Measurements from ENCODE around the gene C1orf56. TPM values are rescaled to one million over a fixed set of nuclear protein-coding genes. Genes with fewer than 3 reads are reported as not detected.
A peak's percentile ranks its signal among the peaks of the same experiment; 100 is the strongest.
"Not testable (repeated sequence)": the region's sequence is repeated elsewhere in the genome, so short reads cannot be mapped to it uniquely, and the experiment has no call there.

The C1orf56 gene
- polyA plus RNA-seq, 4 donors, result 11.9 to 13.7 (median 13.2) TPM

GRCh38 chr1:151060007-151060656 is 12.6 kb downstream of the C1orf56 start, which contains the start of gene MLLT11:
MLLT11 (plus strand) TSS chr1:151060397; CDS start chr1:151067225, 6,828 bp downstream.
- DNase-seq (ENCODE audit: low read depth in 4 of 4, low spot score in 3 of 4), result peak in 2 of 4 donors; percentile 74 to 82

- no peak for DNase-seq (ENCODE audit: low read depth in 4 of 4, low spot score in 3 of 4)
Measured at GRCh38 chr1:151060657-151061421, 13.3 kb downstream of the C1orf56 start.

GRCh38 chr1:151061704-151062103 is 14.2 kb downstream of the C1orf56 start:
- DNase-seq (ENCODE audit: low read depth in 4 of 4, low spot score in 3 of 4), result no peak

GRCh38 chr1:151062741-151063371 is 15.3 kb downstream of the C1orf56 start:
- DNase-seq (ENCODE audit: low read depth in 4 of 4, low spot score in 3 of 4), result no peak

GRCh38 chr1:151065089-151065645 is 17.6 kb downstream of the C1orf56 start:
- DNase-seq (ENCODE audit: low read depth in 4 of 4, low spot score in 3 of 4), result no peak

GRCh38 chr1:151067185-151067584 is 19.6 kb downstream of the C1orf56 start:
- no peak for DNase-seq (ENCODE audit: low read depth in 4 of 4, low spot score in 3 of 4)

DNA sequence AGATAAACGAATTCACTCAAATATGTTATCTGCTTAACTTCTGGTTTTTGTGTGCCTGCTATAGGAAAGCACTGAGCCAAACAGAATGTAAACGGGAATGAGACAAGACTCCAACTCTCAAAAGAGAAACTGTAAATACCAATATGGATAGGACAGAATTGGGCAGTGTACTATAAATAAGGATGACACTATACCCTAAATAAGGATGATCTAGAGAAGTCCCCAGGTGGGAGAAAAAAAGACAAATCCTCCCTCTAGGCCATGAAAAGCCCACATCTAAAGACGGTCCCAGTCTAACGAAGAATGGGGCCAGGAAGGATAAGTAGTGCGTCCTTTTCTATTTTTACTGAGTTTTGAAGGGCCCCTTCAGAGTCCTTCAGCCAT is 21.5 kb downstream of the C1orf56 start:
- DNase-seq (ENCODE audit: low read depth in 4 of 4, low spot score in 3 of 4), result no peak

- DNase-seq (ENCODE audit: low read depth in 4 of 4, low spot score in 3 of 4), result peak in 3 of 4 donors; percentile 88 to 91 (median 90)
Measured at GRCh38 chr1:151070474-151071276, 23.1 kb downstream of the C1orf56 start, which contains the start of gene GABPB2. GABPB2 (plus strand) TSS chr1:151070761; CDS start chr1:151088190, 17,429 bp downstream.

- DNase-seq (ENCODE audit: low read depth in 4 of 4, low spot score in 3 of 4), result no peak
Measured at GRCh38 chr1:151072224-151072623, 24.7 kb downstream of the C1orf56 start.

- DNase-seq (ENCODE audit: low read depth in 4 of 4, low spot score in 3 of 4), result no peak
Measured at GRCh38 chr1:151085953-151086559, 38.5 kb downstream of the C1orf56 start.

GRCh38 chr1:151097426-151097825 is 49.9 kb downstream of the C1orf56 start:
- DNase-seq (ENCODE audit: low read depth in 4 of 4, low spot score in 3 of 4), result not testable (repeated sequence)

- DNase-seq (ENCODE audit: low read depth in 4 of 4, low spot score in 3 of 4), result no peak
Measured at GRCh38 chr1:151098126-151098525, 50.6 kb downstream of the C1orf56 start.

Other genes starting within 250 kb of the C1orf56 start
- gene CTSK, start 239.5 kb upstream of the C1orf56 start, polyA plus RNA-seq (ENCODE audit: insufficient read length in 4 of 4), result 10 to 100 TPM; 19.0 to 30.6 (median 25.3) TPM
- 10 to 100 TPM; 46.9 to 58.6 (median 56.8) TPM for gene ARNT, start 171.2 kb upstream of the C1orf56 start, polyA plus RNA-seq (ENCODE audit: insufficient read length in 4 of 4)
- gene CTXND2, start 160.6 kb upstream of the C1orf56 start, polyA plus RNA-seq (ENCODE audit: insufficient read length in 4 of 4), result under 1 TPM in 2 of 4 donors, not detected in 2; 0.06 to 0.25 TPM
- gene SETDB1, start 121.4 kb upstream of the C1orf56 start, polyA plus RNA-seq (ENCODE audit: insufficient read length in 4 of 4), result 10 to 100 TPM; 68.1 to 77.5 (median 70.1) TPM
- 100 to 1,000 TPM; 293 to 325 (median 308) TPM for gene CERS2, start 72.9 kb upstream of the C1orf56 start, polyA plus RNA-seq (ENCODE audit: insufficient read length in 4 of 4)
- gene ANXA9, start 65.5 kb upstream of the C1orf56 start, polyA plus RNA-seq (ENCODE audit: insufficient read length in 4 of 4), result 10 to 100 TPM; 12.6 to 20.2 (median 14.8) TPM
- gene MINDY1, start 40.8 kb upstream of the C1orf56 start, polyA plus RNA-seq (ENCODE audit: insufficient read length in 4 of 4), result 10 to 100 TPM; 38.7 to 47.0 (median 39.3) TPM
- gene PRUNE1, start 39.3 kb upstream of the C1orf56 start, polyA plus RNA-seq (ENCODE audit: insufficient read length in 4 of 4), result 10 to 100 TPM; 43.6 to 50.4 (median 48.6) TPM
- gene BNIPL, start 11.2 kb upstream of the C1orf56 start, polyA plus RNA-seq (ENCODE audit: insufficient read length in 4 of 4), result 1 to 10 TPM; 1.3 to 4.9 (median 2.0) TPM
- gene CDC42SE1, start 11.9 kb downstream of the C1orf56 start, polyA plus RNA-seq (ENCODE audit: insufficient read length in 4 of 4), result 10 to 100 TPM; 66.2 to 86.6 (median 71.3) TPM
- gene MLLT11, start 12.6 kb downstream of the C1orf56 start, polyA plus RNA-seq (ENCODE audit: insufficient read length in 4 of 4), result 10 to 100 TPM; 23.8 to 27.2 (median 26.0) TPM
- 10 to 100 TPM in 3 of 4 donors, 1 to 10 TPM in 1; 9.1 to 12.0 (median 10.8) TPM for gene GABPB2, start 23.0 kb downstream of the C1orf56 start, polyA plus RNA-seq (ENCODE audit: insufficient read length in 4 of 4)
- 10 to 100 TPM; 24.1 to 28.9 (median 24.9) TPM for gene SEMA6C, start 98.9 kb downstream of the C1orf56 start, polyA plus RNA-seq (ENCODE audit: insufficient read length in 4 of 4)
- gene TNFAIP8L2, start 108.9 kb downstream of the C1orf56 start, polyA plus RNA-seq (ENCODE audit: insufficient read length in 4 of 4), result 1 to 10 TPM; 1.2 to 1.7 (median 1.4) TPM
- 10 to 100 TPM; 16.9 to 19.1 (median 17.2) TPM for gene LYSMD1, start 118.2 kb downstream of the C1orf56 start, polyA plus RNA-seq (ENCODE audit: insufficient read length in 4 of 4)
- 10 to 100 TPM; 37.5 to 41.7 (median 38.9) TPM for gene SCNM1, start 118.4 kb downstream of the C1orf56 start, polyA plus RNA-seq (ENCODE audit: insufficient read length in 4 of 4)
- under 1 TPM; 0.73 to 0.96 (median 0.88) TPM for gene TMOD4, start 128.2 kb downstream of the C1orf56 start, polyA plus RNA-seq (ENCODE audit: insufficient read length in 4 of 4)
- 10 to 100 TPM; 63.7 to 74.7 (median 69.3) TPM for gene VPS72, start 142.4 kb downstream of the C1orf56 start, polyA plus RNA-seq (ENCODE audit: insufficient read length in 4 of 4)
- gene PIP5K1A, start 150.8 kb downstream of the C1orf56 start, polyA plus RNA-seq (ENCODE audit: insufficient read length in 4 of 4), result 10 to 100 TPM; 59.2 to 69.7 (median 63.1) TPM
- 100 to 1,000 TPM; 135 to 165 (median 140) TPM for gene PSMD4, start 207.0 kb downstream of the C1orf56 start, polyA plus RNA-seq (ENCODE audit: insufficient read length in 4 of 4)
- 10 to 100 TPM; 23.1 to 26.3 (median 24.0) TPM for gene ZNF687, start 234.5 kb downstream of the C1orf56 start, polyA plus RNA-seq (ENCODE audit: insufficient read length in 4 of 4)

All from right renal pelvis (tissue), 4 donors.